Bronchial epithelial cell (primary cell): ENCODE measurements around the gene RIN1. TPM values are rescaled to one million over a fixed set of nuclear protein-coding genes. Genes with fewer than 3 reads are reported as not detected.

ENCODE experiments used
- DNase-seq: peaks from one replicate; pipeline ENCODE4 v3.0.0-alpha.2; 2010; ENCODE audit warnings: low read depth
- FAIRE-seq: peaks from 2 replicates; lab custom pipeline; 2011; peaks lifted over from hg19 to GRCh38; lab: Jason Lieb, UNC
- H3K27me3 ChIP-seq: 2 replicates; pipeline ENCODE4 v1.5.1; 2011; ENCODE audit warnings: low read length; ENCODE audit not compliant: control insufficient read depth, insufficient read depth
- H3K36me3 ChIP-seq: 2 replicates; pipeline ENCODE4 v1.5.1; 2011; ENCODE audit warnings: low read length; ENCODE audit not compliant: control insufficient read depth, insufficient read depth
- H3K4me3 ChIP-seq: 2 replicates; pipeline ENCODE4 v1.5.1; 2011; ENCODE audit warnings: mild to moderate bottlenecking, low read depth, low read length, control low read depth
- total RNA-seq: library from RNA; depleted of rRNA; stranded (reverse); fragments of >200 nt; gene quantifications from 2 replicates; pipeline ENCODE4 v1.2.1, GENCODE V29; 2014
- TF ChIP-seq, protein P1 (sequence below): IDR thresholded peaks from 2 replicates; pipeline ENCODE4 v1.5.1; 2011; ENCODE audit warnings: mild to moderate bottlenecking, moderate library complexity, low read length, control low read depth, inconsistent platforms; ENCODE audit not compliant: insufficient read depth, severe bottlenecking

Gene RIN1
- total RNA-seq, 1 donor from 2014 or later = 19.0 TPM

- TF ChIP-seq, protein P1, sequence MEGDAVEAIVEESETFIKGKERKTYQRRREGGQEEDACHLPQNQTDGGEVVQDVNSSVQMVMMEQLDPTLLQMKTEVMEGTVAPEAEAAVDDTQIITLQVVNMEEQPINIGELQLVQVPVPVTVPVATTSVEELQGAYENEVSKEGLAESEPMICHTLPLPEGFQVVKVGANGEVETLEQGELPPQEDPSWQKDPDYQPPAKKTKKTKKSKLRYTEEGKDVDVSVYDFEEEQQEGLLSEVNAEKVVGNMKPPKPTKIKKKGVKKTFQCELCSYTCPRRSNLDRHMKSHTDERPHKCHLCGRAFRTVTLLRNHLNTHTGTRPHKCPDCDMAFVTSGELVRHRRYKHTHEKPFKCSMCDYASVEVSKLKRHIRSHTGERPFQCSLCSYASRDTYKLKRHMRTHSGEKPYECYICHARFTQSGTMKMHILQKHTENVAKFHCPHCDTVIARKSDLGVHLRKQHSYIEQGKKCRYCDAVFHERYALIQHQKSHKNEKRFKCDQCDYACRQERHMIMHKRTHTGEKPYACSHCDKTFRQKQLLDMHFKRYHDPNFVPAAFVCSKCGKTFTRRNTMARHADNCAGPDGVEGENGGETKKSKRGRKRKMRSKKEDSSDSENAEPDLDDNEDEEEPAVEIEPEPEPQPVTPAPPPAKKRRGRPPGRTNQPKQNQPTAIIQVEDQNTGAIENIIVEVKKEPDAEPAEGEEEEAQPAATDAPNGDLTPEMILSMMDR = no peak
- H3K36me3 ChIP-seq = no peaks in the 10 kb centered on the region
Observed at GRCh38 chr11:66314561-66315497, 21.4 kb downstream of the RIN1 start.

GRCh38 chr11:66314186-66314501 is 22.1 kb downstream of the RIN1 start:
- Histone ChIP-seq H3K4me3 (no peak overlapping the region), H3K36me3 (no peaks in the 10 kb centered on the region), H3K27me3 (peaks cover 2% of the 10 kb centered on the region)
- FAIRE-seq (no peak), DNase-seq (no peak)
- TF ChIP-seq, protein P1 = no peak

More at GRCh38 chr11:66314561-66315497, 21.4 kb downstream of the RIN1 start:
- DNase-seq = no peak
- Histone ChIP-seq H3K27me3 (peaks cover 2% of the 10 kb centered on the region), H3K4me3 (no peak overlapping the region)
- no peak for FAIRE-seq

DNA sequence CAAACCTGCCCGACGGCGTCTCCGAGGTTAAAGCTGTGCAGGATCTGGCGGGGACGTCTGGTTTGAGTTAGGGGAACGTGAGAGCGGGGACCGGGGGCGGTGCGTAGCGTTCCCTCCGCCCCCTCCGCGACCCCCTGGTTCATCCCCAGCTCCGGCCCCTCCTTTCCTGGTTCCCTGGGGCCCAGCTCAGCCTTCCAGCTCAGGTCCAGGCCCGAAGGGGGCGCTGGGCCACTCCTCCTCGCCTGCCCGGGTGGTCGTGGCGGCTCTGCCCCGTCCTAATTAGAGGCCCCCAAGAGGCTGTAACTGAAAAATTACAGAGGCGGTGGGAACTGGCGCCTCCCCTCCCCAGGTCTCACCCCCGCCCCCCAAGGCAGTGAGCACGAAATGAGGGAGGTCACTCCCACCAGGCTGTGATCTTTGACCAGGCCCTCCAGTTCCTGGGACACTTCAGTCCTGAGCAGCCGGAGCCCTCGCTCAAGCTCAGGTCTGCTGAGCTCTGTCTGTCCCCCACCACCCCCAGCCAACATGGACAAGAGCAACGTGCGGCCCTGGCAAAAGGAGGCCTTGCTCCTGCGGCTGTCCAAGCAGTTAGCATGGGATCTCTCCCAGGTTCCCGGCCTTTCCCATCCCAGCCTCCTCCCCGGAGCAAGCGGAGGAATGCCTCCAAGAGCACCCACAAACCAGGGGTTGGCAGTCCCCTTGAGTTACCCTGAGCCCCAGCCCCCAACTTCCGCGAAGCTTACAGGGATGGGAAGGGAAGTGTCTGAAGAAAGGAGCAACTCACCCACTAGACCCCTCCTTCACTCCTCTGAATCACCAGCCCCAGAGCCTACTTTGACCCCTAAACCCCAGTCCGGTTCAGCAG is 22.7 kb downstream of the RIN1 start:
- FAIRE-seq (no peak), DNase-seq (no peak)
- peak overlapping the region; percentile 2 for H3K4me3 ChIP-seq
- TF ChIP-seq, protein P1 = no peak
- peaks cover 2% of the 10 kb centered on the region for H3K27me3 ChIP-seq
- H3K36me3 ChIP-seq = no peaks in the 10 kb centered on the region

- Histone ChIP-seq H3K27me3 (peaks cover 2% of the 10 kb centered on the region), H3K4me3 (peak overlapping the region; percentile 55), H3K36me3 (no peaks in the 10 kb centered on the region)
- peak; percentile 90 for DNase-seq
- TF ChIP-seq, protein P1 = no peak
- no peak for FAIRE-seq
Observed at GRCh38 chr11:66312549-66313320, 23.5 kb downstream of the RIN1 start.

- DNase-seq = peak; percentile 89
- no peaks in the 10 kb centered on the region for H3K36me3 ChIP-seq
- H3K27me3 ChIP-seq = peaks cover 2% of the 10 kb centered on the region
- no peak for FAIRE-seq
- peak overlapping the region; percentile 55 for H3K4me3 ChIP-seq
- TF ChIP-seq, protein P1 = peak; percentile 93
Observed at GRCh38 chr11:66311965-66312548, 24.2 kb downstream of the RIN1 start.
